ENCODE results near the gene B2M. TPM values are rescaled to one million over a fixed set of nuclear protein-coding genes. Genes with fewer than 3 reads are reported as not detected.

Gene B2M
- total and polyA plus RNA-seq, 2 of the 8 experiments (the other 6 are each of a cell fraction or from before 2014, with no cell fraction given): 78.9 to 907 TPM

- DNase-seq (ENCODE audit: low read depth in 1 of 2, low spot score in 2 of 2) (no peak), FAIRE-seq (no peak)
- Histone ChIP-seq H2BK5ac (ENCODE audit: low read depth, low read length) (no peak overlapping the region), H3K27ac (ENCODE audit: low read depth, low read length) (no peak overlapping the region), H3K9me3 (ENCODE audit: insufficient read depth in 2 of 2, low read depth in 1 of 2, low read length in 1 of 2) (no peaks in the 10 kb centered on the region), H3K9ac (replicated peaks in 1 of 4; ENCODE audit: extremely low read depth in 1 of 4, low read depth in 3 of 4, low read length in 3 of 4) (no peak overlapping the region), H3K27me3 (replicated peaks in 1 of 4; ENCODE audit: control insufficient read depth in 3 of 4, extremely low read depth in 1 of 4, insufficient read depth in 3 of 4, low read length in 3 of 4) (no peaks in the 10 kb centered on the region), H3K18ac (ENCODE audit: extremely low read depth, low read length) (no peak overlapping the region), H3K23ac (ENCODE audit: insufficient read length) (no peak overlapping the region), H2BK15ac (ENCODE audit: low read length) (no peak overlapping the region), H4K91ac (replicated peaks; ENCODE audit: insufficient read length, low read length) (no peak overlapping the region), H2BK12ac (ENCODE audit: low read depth, low read length) (no peak overlapping the region), H3K4me1 (replicated peaks in 1 of 4; ENCODE audit: control insufficient read depth in 3 of 4, insufficient read depth in 4 of 4, low read length in 3 of 4) (no peaks in the 10 kb centered on the region), H4K5ac (ENCODE audit: insufficient read length, low read depth, low read length) (no peak overlapping the region), H3K4me2 (ENCODE audit: insufficient read depth in 1 of 2, low read depth in 2 of 2, low read length in 2 of 2) (no peak overlapping the region), H4K20me1 (replicated peaks in 1 of 2; ENCODE audit: control insufficient read depth in 1 of 2, insufficient read depth in 2 of 2, low read length in 2 of 2) (no peaks in the 10 kb centered on the region), H3K4ac (replicated peaks; ENCODE audit: insufficient read length, low read depth, low read length) (no peak overlapping the region), H3K14ac (ENCODE audit: insufficient read length) (no peak overlapping the region), H2BK120ac (replicated peaks; ENCODE audit: low read depth, low read length) (no peak overlapping the region), H3K79me1 (ENCODE audit: low read depth, low read length) (no peaks in the 10 kb centered on the region), H3K23me2 (ENCODE audit: low read depth, low read length) (no peaks in the 10 kb centered on the region), H3K4me3 (ENCODE audit: extremely low read depth in 1 of 4, insufficient read depth in 2 of 4, low read depth in 3 of 4, low read length in 4 of 4) (no peak overlapping the region), H3K56ac (replicated peaks; ENCODE audit: insufficient read length, low read depth, low read length) (no peak overlapping the region), H4K8ac (ENCODE audit: extremely low read depth, insufficient read depth, low read length) (no peak overlapping the region), H3K79me2 (ENCODE audit: control insufficient read depth in 1 of 2, insufficient read depth in 2 of 2, low read length in 2 of 2) (no peaks in the 10 kb centered on the region), H2BK20ac (ENCODE audit: low read length) (no peak overlapping the region), H2AFZ (ENCODE audit: low read length) (no peak overlapping the region), H2AK5ac (ENCODE audit: low read depth, low read length) (no peak overlapping the region), H3K36me3 (ENCODE audit: control insufficient read depth in 2 of 4, insufficient read depth in 4 of 4, low read length in 3 of 4) (no peaks in the 10 kb centered on the region)
- WGBS, 2 experiments (ENCODE audit: extremely low coverage in 1 of 2, insufficient coverage in 1 of 2, insufficient read length in 1 of 2, insufficient replicate concordance in 2 of 2, low coverage in 1 of 2, low lambda C conversion rate in 2 of 2, missing lambda C conversion rate in 1 of 2): 86% methylated on average over 3 of the region's 3 CpGs; no CpG with 5 or more reads in 1 of the 2 experiments
- TF ChIP-seq HDAC2 (IDR thresholded peaks at IDR 0.05; ENCODE audit: borderline replicate concordance in 1 of 2, low read depth in 2 of 2, low read length in 2 of 2): no peak
- ChIA-PET CTCF (ENCODE audit: partially characterized antibody) (interaction anchor here (0.6 to 1.3 kb wide), 2 partner anchors 11 to 100 kb away, joined by 3 to 4 read pairs; partner anchors contain the start of gene SPG11), POLR2A (ENCODE audit: partially characterized antibody) (no interaction called here)
Measured at GRCh38 chr15:44763848-44764247, 52.5 kb downstream of the B2M start.

Measured in H1 (cell line).